GM12891 (cell line): ENCODE measurements around the gene PEX26.

Experiments
- POLR2A ChIP-seq: IDR thresholded peaks from 2 replicates; pipeline ENCODE4 v1.6.1; 2011; ENCODE audit warnings: low read depth, low read length, control low read depth
- POLR2AphosphoS5 ChIP-seq: IDR thresholded peaks from 2 replicates; pipeline ENCODE4 v1.6.1; 2011; ENCODE audit warnings: low read depth, low read length, control low read depth
- POU2F2 ChIP-seq: IDR thresholded peaks from 2 replicates; pipeline ENCODE4 v1.6.1; 2011; ENCODE audit warnings: low read depth, mild to moderate bottlenecking, control low read depth, low read length, moderate library complexity
- SPI1 ChIP-seq: IDR thresholded peaks from 2 replicates; pipeline ENCODE4 v1.6.1; 2011; ENCODE audit warnings: low read depth, low read length, control low read depth
- TAF1 ChIP-seq: IDR thresholded peaks from 2 replicates; pipeline ENCODE4 v1.6.1; 2011; ENCODE audit warnings: low read depth, low read length, control low read depth

GRCh38 chr22:18031695-18032454, 45.9 kb upstream of the PEX26 start:
- TF ChIP-seq POLR2A (no peak), SPI1 (no peak), POLR2AphosphoS5 (no peak), TAF1 (no peak), POU2F2 (no peak)
